GM23338 (cell line): Measurements from ENCODE around the gene COX10. TPM values are rescaled to one million over a fixed set of nuclear protein-coding genes. Genes with fewer than 3 reads are reported as not detected.

Experiments
- ATAC-seq: fragments of 200-7000 bp; cut with Tn5 transposase; 3 replicates; pipeline ENCODE4 v1.9.1; 2020
- DNase-seq: peaks from one replicate; pipeline ENCODE4 v3.0.0-alpha.2; 2015; ENCODE audit warnings: low spot score
- H2AFZ ChIP-seq: fragments of 200-600 bp; sonication (generic); 2 replicates; pipeline ENCODE4 v1.8.0; 2016; ENCODE audit warnings: antibody characterized with exemption, mild to moderate bottlenecking, moderate library complexity
- H3F3A ChIP-seq: fragments of 200-600 bp; sonication (generic); replicated peaks from 2 replicates; pipeline ENCODE4 v1.8.0; 2017; ENCODE audit warnings: antibody characterized with exemption, mixed run types, low read depth
- H3K27ac ChIP-seq: fragments of 200-600 bp; sonication (generic); 2 replicates; pipeline ENCODE4 v1.6.1; 2016; ENCODE audit warnings: low read depth
- H3K27me3 ChIP-seq: fragments of 200-600 bp; sonication (generic); 2 replicates; pipeline ENCODE4 v1.8.0; 2016; ENCODE audit warnings: mild to moderate bottlenecking, mixed run types, moderate library complexity; ENCODE audit not compliant: insufficient read depth
- H3K36me3 ChIP-seq: fragments of 200-600 bp; sonication (generic); 2 replicates; pipeline ENCODE4 v1.8.0; 2016; ENCODE audit warnings: mild to moderate bottlenecking; ENCODE audit not compliant: insufficient read depth
- H3K4me1 ChIP-seq: fragments of 200-600 bp; sonication (generic); 2 replicates; pipeline ENCODE4 v1.8.0; 2016; ENCODE audit warnings: mild to moderate bottlenecking, moderate library complexity; ENCODE audit not compliant: insufficient read depth
- H3K4me2 ChIP-seq: fragments of 200-600 bp; sonication (generic); 2 replicates; pipeline ENCODE4 v1.7.1; 2017; ENCODE audit warnings: mixed run types
- H3K4me3 ChIP-seq: fragments of 200-600 bp; sonication (generic); 2 replicates; pipeline ENCODE4 v1.6.1; 2016; ENCODE audit warnings: mixed run types
- H3K79me2 ChIP-seq: fragments of 200-600 bp; sonication (generic); replicated peaks from 2 replicates; pipeline ENCODE4 v1.8.0; 2017; ENCODE audit warnings: mild to moderate bottlenecking; ENCODE audit not compliant: insufficient read depth
- H3K9me2 ChIP-seq: fragments of 200-600 bp; sonication (generic); 2 replicates; pipeline ENCODE4 v1.8.0; 2017; ENCODE audit not compliant: insufficient read depth
- H4K20me1 ChIP-seq: fragments of 200-600 bp; sonication (generic); replicated peaks from 2 replicates; pipeline ENCODE4 v1.8.0; 2017; ENCODE audit warnings: mild to moderate bottlenecking; ENCODE audit not compliant: insufficient read depth
- H3K27ac Mint-ChIP-seq: 2 replicates; pipeline ENCODE4 v1.8.0; 2020; ENCODE audit warnings: inconsistent platforms, mild to moderate bottlenecking, moderate library complexity, mixed read lengths
- H3K27me3 Mint-ChIP-seq: 3 replicates; pipeline ENCODE4 v1.8.0; 2022; ENCODE audit warnings: low read depth, mild to moderate bottlenecking, moderate library complexity, mixed read lengths, inconsistent platforms; ENCODE audit not compliant: insufficient read depth, poor library complexity
- H3K36me3 Mint-ChIP-seq: 3 replicates; pipeline ENCODE4 v1.8.0; 2021; ENCODE audit warnings: low read depth, mild to moderate bottlenecking, inconsistent platforms, moderate library complexity, mixed read lengths
- H3K4me1 Mint-ChIP-seq: 3 replicates; pipeline ENCODE4 v1.8.0; 2020; ENCODE audit warnings: mild to moderate bottlenecking, inconsistent platforms, mixed read lengths
- H3K4me3 Mint-ChIP-seq: 3 replicates; pipeline ENCODE4 v1.8.0; 2021; ENCODE audit warnings: moderate library complexity, mild to moderate bottlenecking, inconsistent platforms, mixed read lengths
- H3K9me3 Mint-ChIP-seq: 3 replicates; pipeline ENCODE4 v1.8.0; 2020; ENCODE audit warnings: moderate library complexity, mild to moderate bottlenecking, inconsistent platforms, mixed read lengths
- CREB1 ChIP-seq: fragments of 250-450 bp; sonication (Bioruptor Pico); IDR thresholded peaks from 2 replicates; pipeline ENCODE4 v1.5.0; 2020; ENCODE audit warnings: low read depth, mild to moderate bottlenecking, moderate library complexity
- CTCF ChIP-seq, 2 experiments: fragments of 200-600 bp in 1 of 2; sonication (generic) in 1 of 2; conservative IDR thresholded peaks; 2 replicates each; pipeline versions ENCODE4 v1.5.1 to v1.6.1; 2016 to 2017; ENCODE audit warnings: antibody characterized with exemption in 2 of 2, low read depth in 2 of 2, mild to moderate bottlenecking in 2 of 2, moderate library complexity in 1 of 2
- ETS1 ChIP-seq: IDR thresholded peaks from 2 replicates; pipeline ENCODE4 v1.6.1; 2016; ENCODE audit warnings: antibody characterized with exemption
- EZH2 ChIP-seq: fragments of 200-600 bp; sonication (generic); IDR thresholded peaks from one replicate; pipeline ENCODE4 v1.8.0; 2017; ENCODE audit warnings: antibody characterized with exemption, mild to moderate bottlenecking, low read depth; ENCODE audit not compliant: unreplicated experiment
- EZH2phosphoT487 ChIP-seq: fragments of 200-600 bp; sonication (generic); IDR thresholded peaks from one replicate; pipeline ENCODE4 v1.8.1; 2018; ENCODE audit warnings: antibody characterized with exemption; ENCODE audit not compliant: unreplicated experiment
- JUNB ChIP-seq: IDR thresholded peaks from one replicate; pipeline ENCODE4 v1.6.1; 2016; ENCODE audit warnings: antibody characterized with exemption; ENCODE audit not compliant: unreplicated experiment
- NANOG ChIP-seq: IDR thresholded peaks from 2 replicates; pipeline ENCODE4 v1.6.1; 2016; ENCODE audit warnings: antibody characterized with exemption, borderline replicate concordance
- POLR2AphosphoS5 ChIP-seq: IDR thresholded peaks from 2 replicates; pipeline ENCODE4 v1.6.1; 2016; ENCODE audit warnings: antibody characterized with exemption, low read depth
- REST ChIP-seq: IDR thresholded peaks from one replicate; pipeline ENCODE4 v1.6.1; 2018; ENCODE audit warnings: antibody characterized with exemption; ENCODE audit not compliant: unreplicated experiment
- STAT1 ChIP-seq: IDR thresholded peaks from one replicate; pipeline ENCODE4 v1.6.1; 2016; ENCODE audit warnings: antibody characterized with exemption; ENCODE audit not compliant: unreplicated experiment
- ZNF114 ChIP-seq: fragments of 250-450 bp; sonication (Bioruptor Pico); IDR thresholded peaks from 2 replicates; pipeline ENCODE4 v1.5.0; 2020; ENCODE audit warnings: mild to moderate bottlenecking, moderate library complexity
- ZNF331 ChIP-seq: fragments of 250-450 bp; sonication (Bioruptor Pico); IDR thresholded peaks from 2 replicates; pipeline ENCODE4 v1.5.0; 2020; ENCODE audit warnings: low read depth, mild to moderate bottlenecking, moderate library complexity
- ZNF462 ChIP-seq: fragments of 250-450 bp; sonication (Bioruptor Pico); IDR thresholded peaks from 2 replicates; pipeline ENCODE4 v1.5.0; 2020; ENCODE audit warnings: mild to moderate bottlenecking, moderate library complexity
- polyA plus RNA-seq: library from polyadenylated mRNA; unstranded; fragments of >200 nt; fragmentation: Nextera tagmentation; extraction: Ambion mirVana; gene quantifications from 2 replicates; pipeline ENCODE4 v1.2.1, GENCODE V29; 2016
- total RNA-seq: library from RNA; depleted of rRNA; stranded (reverse); fragments of >200 nt; shearing (Covaris generic); gene quantifications from 2 replicates; pipeline ENCODE4 v1.2.3, GENCODE V29; 2014

COX10 gene
- total and polyA plus RNA-seq, 2 experiments from 2014 or later, result 25.7 to 46.6 TPM

GRCh38 chr17:14245002-14245401 lies 175.7 kb downstream of the COX10 start:
- H2AFZ ChIP-seq, result no peak overlapping the region
- no peak overlapping the region for H3K27ac ChIP-seq
- no peaks in the 10 kb centered on the region for H3K9me2 ChIP-seq
- no peaks in the 10 kb centered on the region for H3K36me3 ChIP-seq
- no peak overlapping the region for H3K4me2 ChIP-seq
- H3K4me1 ChIP-seq, result 0 out of 2 replicates have a peak, but pooled peaks cover under 1% of the 10 kb centered on the region
- no peaks in the 10 kb centered on the region for H3K36me3 Mint-ChIP-seq
- peaks cover 2% of the 10 kb centered on the region; the same call in 1 of the 3 replicates for H3K4me1 Mint-ChIP-seq
- no peak overlapping the region for H3K4me3 ChIP-seq
- H3K27me3 ChIP-seq, result no peaks in the 10 kb centered on the region
- no peaks in the 10 kb centered on the region for H4K20me1 ChIP-seq
- no peak for TF ChIP-seq NANOG
- no peak for TF ChIP-seq REST
- TF ChIP-seq EZH2, result no peak
- TF ChIP-seq CTCF (conservative IDR thresholded peaks at IDR 0.05; ENCODE audit: low read depth in 2 of 2), result no peak
- no peak for TF ChIP-seq POLR2AphosphoS5
- TF ChIP-seq CREB1 (CRISPR knock-in tag), result no peak
- no peak for TF ChIP-seq STAT1
- no peak for TF ChIP-seq ZNF462
- no peak for TF ChIP-seq ZNF114 (CRISPR knock-in tag)
- TF ChIP-seq EZH2phosphoT487, result no peak
- TF ChIP-seq ETS1, result no peak
- TF ChIP-seq JUNB, result no peak
- no peak for TF ChIP-seq ZNF331 (CRISPR knock-in tag)
- H3F3A ChIP-seq, result no peaks in the 10 kb centered on the region
- no peak overlapping the region for H3K4me3 Mint-ChIP-seq
- peak; percentile 74 for ATAC-seq
- DNase-seq, result peak; percentile 51
- no peaks in the 10 kb centered on the region for H3K79me2 ChIP-seq
- H3K27ac Mint-ChIP-seq, result no peak overlapping the region
- H3K9me3 Mint-ChIP-seq, result no peaks in the 10 kb centered on the region
- H3K27me3 Mint-ChIP-seq, result peaks cover 2% of the 10 kb centered on the region
